ENCODE measurements around the gene HOXB6.

Gene HOXB6

GRCh38 chr17:48601539-48602425 lies 3.0 kb downstream of the HOXB6 start:
- no peak overlapping the region for H3K27ac ChIP-seq
- TF ChIP-seq, protein P1, sequence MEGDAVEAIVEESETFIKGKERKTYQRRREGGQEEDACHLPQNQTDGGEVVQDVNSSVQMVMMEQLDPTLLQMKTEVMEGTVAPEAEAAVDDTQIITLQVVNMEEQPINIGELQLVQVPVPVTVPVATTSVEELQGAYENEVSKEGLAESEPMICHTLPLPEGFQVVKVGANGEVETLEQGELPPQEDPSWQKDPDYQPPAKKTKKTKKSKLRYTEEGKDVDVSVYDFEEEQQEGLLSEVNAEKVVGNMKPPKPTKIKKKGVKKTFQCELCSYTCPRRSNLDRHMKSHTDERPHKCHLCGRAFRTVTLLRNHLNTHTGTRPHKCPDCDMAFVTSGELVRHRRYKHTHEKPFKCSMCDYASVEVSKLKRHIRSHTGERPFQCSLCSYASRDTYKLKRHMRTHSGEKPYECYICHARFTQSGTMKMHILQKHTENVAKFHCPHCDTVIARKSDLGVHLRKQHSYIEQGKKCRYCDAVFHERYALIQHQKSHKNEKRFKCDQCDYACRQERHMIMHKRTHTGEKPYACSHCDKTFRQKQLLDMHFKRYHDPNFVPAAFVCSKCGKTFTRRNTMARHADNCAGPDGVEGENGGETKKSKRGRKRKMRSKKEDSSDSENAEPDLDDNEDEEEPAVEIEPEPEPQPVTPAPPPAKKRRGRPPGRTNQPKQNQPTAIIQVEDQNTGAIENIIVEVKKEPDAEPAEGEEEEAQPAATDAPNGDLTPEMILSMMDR (conservative IDR thresholded peaks at IDR 0.05) = no peak

- TF ChIP-seq, protein P1 (conservative IDR thresholded peaks at IDR 0.05) = no peak
- no peak overlapping the region for H3K27ac ChIP-seq
Measured at GRCh38 chr17:48601207-48601538, 3.6 kb downstream of the HOXB6 start.

DNA sequence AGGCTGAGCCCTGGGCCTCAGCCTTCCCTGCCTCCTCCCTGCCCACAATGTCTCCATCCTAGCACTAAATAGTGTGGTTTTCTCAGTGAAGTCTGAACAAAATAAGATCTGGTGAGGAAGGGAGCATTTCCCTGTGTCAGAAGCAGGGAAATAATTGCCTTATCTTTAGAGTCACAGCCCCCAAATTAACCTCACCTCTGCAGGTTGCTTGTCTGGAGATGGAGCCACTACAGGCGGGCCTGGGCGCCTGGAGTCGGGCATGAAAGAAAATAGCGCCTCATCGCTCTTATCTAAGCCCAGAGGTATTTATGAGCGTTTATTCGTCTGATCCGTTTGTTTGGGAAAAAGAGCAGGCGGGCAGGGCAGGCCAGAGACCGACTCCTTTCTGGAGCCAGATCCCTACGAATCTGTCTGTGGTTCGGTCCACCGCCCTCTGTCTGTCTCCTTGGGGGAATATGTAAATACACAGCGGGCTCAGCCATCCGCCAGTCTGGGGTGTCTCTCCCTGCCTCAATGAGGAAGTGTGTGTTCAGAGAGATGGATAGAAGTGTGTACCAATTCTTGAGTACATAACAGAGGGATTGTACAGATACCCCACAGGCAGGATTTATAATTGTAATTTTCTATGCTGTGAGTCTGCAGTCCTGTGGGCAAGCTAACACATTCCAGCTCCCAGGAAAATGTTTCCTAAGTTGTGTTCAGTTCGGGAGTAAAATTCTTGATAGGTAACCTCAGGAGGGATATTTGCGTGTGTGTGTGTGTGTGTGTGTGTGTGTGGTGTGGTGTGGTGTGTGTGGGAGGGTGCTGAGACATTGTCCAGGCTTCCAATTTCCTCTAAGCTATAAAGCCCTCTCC lies 4.3 kb downstream of the HOXB6 start:
- TF ChIP-seq, protein P1 (conservative IDR thresholded peaks at IDR 0.05) = no peak
- no peak overlapping the region for H3K27ac ChIP-seq

DNA sequence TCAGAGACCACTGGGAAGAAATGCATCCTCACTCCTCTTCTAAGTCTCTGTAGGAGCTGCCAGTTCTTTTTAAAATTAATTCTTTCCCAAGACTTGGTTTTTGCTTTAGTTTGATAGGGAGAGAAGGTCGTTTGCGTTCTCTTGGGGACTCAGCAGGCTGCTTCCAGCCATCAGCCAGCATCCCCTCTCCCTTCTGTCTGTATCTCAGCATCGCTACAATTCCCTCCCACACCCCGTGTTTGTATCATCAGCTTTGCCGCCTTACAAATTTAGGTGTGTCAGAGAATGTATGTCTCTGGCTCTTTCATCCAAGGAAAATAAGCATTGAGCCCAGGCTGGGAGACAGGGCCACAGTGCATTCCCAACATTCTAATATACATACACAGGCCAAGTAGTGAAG lies 5.4 kb downstream of the HOXB6 start:
- TF ChIP-seq, protein P1 (conservative IDR thresholded peaks at IDR 0.05) = no peak
- H3K27ac ChIP-seq = no peak overlapping the region

DNA sequence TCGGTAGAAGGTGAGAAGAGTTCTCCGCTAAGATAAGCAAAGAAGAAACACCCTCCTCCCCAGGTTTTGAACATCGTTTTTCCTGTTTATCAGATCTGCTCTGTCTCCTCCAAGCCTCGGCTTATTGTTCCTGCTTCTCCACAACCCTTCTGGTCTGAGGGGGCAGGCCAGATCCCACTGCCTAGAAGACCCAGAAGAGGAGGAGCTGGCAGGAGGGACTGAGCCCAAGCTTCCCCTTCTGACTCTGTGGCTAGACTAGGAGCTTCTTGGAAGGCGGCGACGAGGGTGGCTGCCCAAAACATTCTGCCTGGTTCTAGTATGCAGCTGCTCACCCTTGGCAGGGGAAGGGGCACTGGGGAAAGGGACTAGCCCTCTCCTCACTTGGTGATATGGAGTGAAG lies 6.0 kb downstream of the HOXB6 start:
- H3K27ac ChIP-seq = no peak overlapping the region
- TF ChIP-seq, protein P1 (conservative IDR thresholded peaks at IDR 0.05) = no peak

DNA sequence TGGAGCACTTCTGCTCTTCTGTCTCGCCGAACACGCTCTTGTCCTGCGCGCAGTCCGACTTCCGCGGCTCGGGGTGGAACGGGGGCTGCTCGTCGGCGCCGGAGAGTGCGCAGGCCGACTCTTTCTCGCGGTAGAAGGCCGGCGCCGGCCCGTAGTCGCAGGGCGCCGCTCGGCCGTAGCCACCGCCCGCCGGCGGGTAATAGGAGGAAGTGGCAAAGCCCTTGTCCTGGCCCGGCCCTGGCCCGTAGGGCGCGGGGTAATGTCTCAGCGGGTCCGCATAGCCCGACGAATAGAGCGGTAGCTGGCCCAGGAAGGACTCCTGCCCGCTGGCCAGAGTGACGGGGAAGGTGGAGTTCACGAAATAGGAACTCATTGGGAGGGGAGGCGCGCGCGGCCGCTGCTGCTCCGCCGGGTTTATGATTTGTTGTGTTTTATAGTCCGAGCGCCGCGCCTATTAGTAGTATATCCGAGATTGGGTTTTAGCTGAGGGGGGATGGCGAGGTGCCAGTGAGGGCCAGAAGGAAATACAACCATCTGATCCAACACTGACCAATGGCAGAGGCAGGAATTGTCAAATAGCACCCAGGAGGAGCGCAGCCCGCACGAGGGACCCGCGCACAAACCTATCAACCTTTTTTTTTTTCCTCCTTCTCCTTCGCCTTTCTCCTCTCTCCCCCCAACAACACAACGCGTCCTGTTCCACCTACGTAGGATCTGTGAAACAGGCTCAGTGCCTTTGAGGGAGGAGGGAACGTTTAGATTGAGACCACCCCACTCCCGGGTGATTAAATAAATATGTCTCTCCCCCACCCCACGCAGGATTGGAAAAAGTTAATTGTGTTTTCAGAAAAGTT lies 6.8 kb downstream of the HOXB6 start:
- TF ChIP-seq, protein P1 (conservative IDR thresholded peaks at IDR 0.05) = no peak
- H3K27ac ChIP-seq = peak overlapping the region; percentile 45; the same call in 1 of the 2 replicates

GRCh38 chr17:48597528-48597777 lies 7.3 kb downstream of the HOXB6 start:
- H3K27ac ChIP-seq = peak overlapping the region; percentile 45; the same call in 1 of the 2 replicates

More at GRCh38 chr17:48597528-48597777, 7.3 kb downstream of the HOXB6 start:
- TF ChIP-seq, protein P1 (conservative IDR thresholded peaks at IDR 0.05) = no peak
